HCT116 (cell line): ENCODE data around the gene NKX6-2.

Experiments used
- ATF3 ChIP-seq: IDR thresholded peaks from 2 replicates; pipeline ENCODE4 v1.6.1; 2012
- CTCF ChIP-seq, 3 experiments: fragments of 200-600 bp in 1 of 3; sonication (generic) in 1 of 3; IDR thresholded peaks in 2 of 3; conservative IDR thresholded peaks in 1 of 3; 2 replicates each; pipeline ENCODE4 v1.5.1; 2012 to 2017; ENCODE audit warnings: low read depth in 2 of 3, low read length in 2 of 3, antibody characterized with exemption in 1 of 3, borderline replicate concordance in 1 of 3, control low read depth in 1 of 3, mild to moderate bottlenecking in 1 of 3, mixed read lengths in 1 of 3, mixed run types in 1 of 3, moderate library complexity in 1 of 3; ENCODE audit not compliant: insufficient read depth in 1 of 3
- MAX ChIP-seq: IDR thresholded peaks from 2 replicates; pipeline ENCODE4 v1.6.1; 2012
- POLR2A ChIP-seq: IDR thresholded peaks from 2 replicates; pipeline ENCODE4 v1.7.0; 2011; ENCODE audit warnings: borderline replicate concordance; ENCODE audit not compliant: insufficient read depth, insufficient read length; ENCODE audit errors: extremely low read depth
- POLR2AphosphoS5 ChIP-seq: IDR thresholded peaks from 2 replicates; pipeline ENCODE4 v1.6.1; 2011; ENCODE audit warnings: mild to moderate bottlenecking, low read depth, low read length, moderate library complexity
- SIN3A ChIP-seq: IDR thresholded peaks from 2 replicates; pipeline ENCODE4 v1.6.1; 2012; ENCODE audit warnings: low read depth
- SRF ChIP-seq: IDR thresholded peaks from 2 replicates; pipeline ENCODE4 v1.6.1; 2012; ENCODE audit warnings: low read depth
- ZNF274 ChIP-seq: fragments of 200-500 bp; sonication (Bioruptor generic); IDR thresholded peaks from 2 replicates; pipeline ENCODE4 v1.6.1; 2014; ENCODE audit warnings: mild to moderate bottlenecking, low read depth, low read length, inconsistent platforms

- TF ChIP-seq MAX (no peak), POLR2A (no peak), SRF (no peak), POLR2AphosphoS5 (no peak), CTCF (IDR thresholded peaks at IDR 0.05 in 2 of 3, conservative IDR thresholded peaks at IDR 0.05 in 1 of 3; ENCODE audit: borderline replicate concordance in 1 of 3, insufficient read depth in 1 of 3, low read depth in 2 of 3, low read length in 2 of 3) (no peak), ATF3 (no peak), SIN3A (no peak), ZNF274 (no peak)
These were observed 15.6 kb downstream of the NKX6-2 start for GRCh38 chr10:132770061-132771021.
